ENCODE results near the gene USP9Y. TPM values are rescaled to one million over a fixed set of nuclear protein-coding genes. Genes with fewer than 3 reads are reported as not detected.

Gene USP9Y
- total RNA-seq, 1 donor from 2014 or later = not detected

DNA sequence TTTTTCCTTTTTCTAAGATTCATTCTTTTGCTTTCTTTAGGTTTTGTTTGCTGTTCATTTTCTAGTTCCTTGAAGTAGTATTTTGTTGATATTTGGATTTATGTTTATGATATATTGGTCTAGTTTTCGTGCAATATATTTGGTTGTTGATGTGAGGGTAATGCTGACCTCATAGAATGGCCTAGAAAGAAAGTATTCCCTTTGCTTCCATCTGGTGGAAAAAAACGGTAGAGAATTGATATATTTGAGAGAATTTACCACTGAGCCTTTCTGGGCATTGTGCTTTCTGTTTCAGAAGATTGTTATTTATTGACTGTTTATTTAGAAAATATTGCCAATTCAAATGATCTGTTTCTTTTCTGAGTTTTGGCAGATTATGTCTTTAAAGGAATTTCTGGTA lies 9.4 kb downstream of the USP9Y start:
- Mint-ChIP-seq H3K4me1 (ENCODE audit: low read depth) (no peaks in the 10 kb centered on the region), H3K4me3 (ENCODE audit: low read depth) (no peak overlapping the region), H3K9me3 (ENCODE audit: low read depth) (no peaks in the 10 kb centered on the region), H3K36me3 (ENCODE audit: insufficient read depth) (no peaks in the 10 kb centered on the region), H3K27me3 (no peaks in the 10 kb centered on the region), H3K27ac (no peak overlapping the region)
- TF ChIP-seq, protein P1, sequence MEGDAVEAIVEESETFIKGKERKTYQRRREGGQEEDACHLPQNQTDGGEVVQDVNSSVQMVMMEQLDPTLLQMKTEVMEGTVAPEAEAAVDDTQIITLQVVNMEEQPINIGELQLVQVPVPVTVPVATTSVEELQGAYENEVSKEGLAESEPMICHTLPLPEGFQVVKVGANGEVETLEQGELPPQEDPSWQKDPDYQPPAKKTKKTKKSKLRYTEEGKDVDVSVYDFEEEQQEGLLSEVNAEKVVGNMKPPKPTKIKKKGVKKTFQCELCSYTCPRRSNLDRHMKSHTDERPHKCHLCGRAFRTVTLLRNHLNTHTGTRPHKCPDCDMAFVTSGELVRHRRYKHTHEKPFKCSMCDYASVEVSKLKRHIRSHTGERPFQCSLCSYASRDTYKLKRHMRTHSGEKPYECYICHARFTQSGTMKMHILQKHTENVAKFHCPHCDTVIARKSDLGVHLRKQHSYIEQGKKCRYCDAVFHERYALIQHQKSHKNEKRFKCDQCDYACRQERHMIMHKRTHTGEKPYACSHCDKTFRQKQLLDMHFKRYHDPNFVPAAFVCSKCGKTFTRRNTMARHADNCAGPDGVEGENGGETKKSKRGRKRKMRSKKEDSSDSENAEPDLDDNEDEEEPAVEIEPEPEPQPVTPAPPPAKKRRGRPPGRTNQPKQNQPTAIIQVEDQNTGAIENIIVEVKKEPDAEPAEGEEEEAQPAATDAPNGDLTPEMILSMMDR (IDR thresholded peaks at IDR 0.05; ENCODE audit: unreplicated experiment) = no peak
- DNase-seq (ENCODE audit: low spot score, unreplicated experiment) = no peak

DNA sequence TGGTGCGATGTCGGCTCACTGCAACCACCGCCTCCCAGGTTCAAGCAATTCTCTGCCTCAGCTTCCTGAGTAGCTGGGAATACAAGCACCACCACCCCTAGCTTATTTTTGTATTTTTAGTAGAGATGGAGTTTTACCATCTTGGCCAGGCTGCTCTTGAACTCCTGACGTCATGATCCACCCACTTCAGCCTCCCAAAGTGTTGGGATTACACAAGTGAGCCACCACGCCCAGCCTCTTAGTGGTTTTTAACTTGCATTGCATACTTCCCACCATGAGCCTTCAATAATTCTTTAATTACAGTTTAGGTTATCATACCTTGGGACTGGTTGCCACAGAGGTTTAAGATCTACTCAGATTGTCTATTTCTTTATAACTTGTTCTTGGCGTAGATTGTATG lies 14.3 kb downstream of the USP9Y start:
- Mint-ChIP-seq H3K9me3 (ENCODE audit: low read depth) (no peaks in the 10 kb centered on the region), H3K4me1 (ENCODE audit: low read depth) (no peaks in the 10 kb centered on the region), H3K4me3 (ENCODE audit: low read depth) (no peak overlapping the region), H3K36me3 (ENCODE audit: insufficient read depth) (no peaks in the 10 kb centered on the region), H3K27ac (no peak overlapping the region), H3K27me3 (no peaks in the 10 kb centered on the region)
- no peak for DNase-seq (ENCODE audit: low spot score, unreplicated experiment)
- TF ChIP-seq, protein P1 (IDR thresholded peaks at IDR 0.05; ENCODE audit: unreplicated experiment) = no peak

DNA sequence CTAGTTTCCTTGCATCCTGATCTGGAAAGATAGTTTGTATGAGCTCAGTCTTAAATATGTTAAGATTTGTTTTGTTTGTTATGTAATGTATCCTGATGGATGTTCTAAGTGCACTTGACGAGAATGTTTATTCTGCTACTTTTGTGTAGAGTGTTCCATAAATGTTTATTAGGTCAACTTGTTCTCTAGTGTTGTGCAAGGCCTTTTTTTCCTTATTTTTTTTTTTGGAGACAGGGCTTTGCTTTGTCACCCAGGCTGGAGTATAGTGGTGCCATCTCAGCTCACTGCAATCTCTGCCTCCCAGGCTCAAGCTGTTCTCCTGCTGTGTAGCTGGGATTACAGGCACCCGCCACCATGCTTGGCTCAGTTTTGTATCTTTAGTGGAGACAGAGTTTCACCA lies 28.7 kb downstream of the USP9Y start:
- no peaks in the 10 kb centered on the region for H3K9me3 Mint-ChIP-seq (ENCODE audit: low read depth)
- H3K27me3 Mint-ChIP-seq = no peaks in the 10 kb centered on the region
- no peak overlapping the region for H3K4me3 Mint-ChIP-seq (ENCODE audit: low read depth)
- no peaks in the 10 kb centered on the region for H3K36me3 Mint-ChIP-seq (ENCODE audit: insufficient read depth)
- H3K4me1 Mint-ChIP-seq (ENCODE audit: low read depth) = no peaks in the 10 kb centered on the region
- TF ChIP-seq, protein P1 (IDR thresholded peaks at IDR 0.05; ENCODE audit: unreplicated experiment) = no peak
- no peak overlapping the region for H3K27ac Mint-ChIP-seq
- DNase-seq (ENCODE audit: low spot score, unreplicated experiment) = no peak

DNA sequence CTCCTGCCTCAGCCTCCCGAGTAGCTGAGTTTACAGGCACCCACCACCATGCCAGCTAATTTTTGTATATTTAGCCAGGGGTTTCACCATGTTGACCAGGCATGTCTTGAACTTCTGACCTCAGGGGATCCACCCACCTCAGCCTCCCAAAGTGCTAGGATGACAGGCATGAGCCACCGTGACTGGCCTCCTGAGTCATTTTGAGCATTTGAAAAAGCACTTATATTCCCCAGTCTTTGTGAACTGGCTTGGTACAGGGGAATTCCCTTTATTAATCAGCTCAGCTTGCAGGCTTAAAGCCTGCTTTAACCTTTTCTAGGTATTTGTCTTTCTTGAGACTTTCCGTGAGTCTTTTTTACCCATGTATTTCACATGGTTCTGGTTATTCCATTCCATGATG lies 32.6 kb downstream of the USP9Y start:
- no peaks in the 10 kb centered on the region for H3K36me3 Mint-ChIP-seq (ENCODE audit: insufficient read depth)
- TF ChIP-seq, protein P1 (IDR thresholded peaks at IDR 0.05; ENCODE audit: unreplicated experiment) = no peak
- H3K27ac Mint-ChIP-seq = no peak overlapping the region
- H3K4me1 Mint-ChIP-seq (ENCODE audit: low read depth) = no peaks in the 10 kb centered on the region
- H3K9me3 Mint-ChIP-seq (ENCODE audit: low read depth) = no peaks in the 10 kb centered on the region
- H3K4me3 Mint-ChIP-seq (ENCODE audit: low read depth) = no peak overlapping the region
- DNase-seq (ENCODE audit: low spot score, unreplicated experiment) = no peak
- no peaks in the 10 kb centered on the region for H3K27me3 Mint-ChIP-seq

DNA sequence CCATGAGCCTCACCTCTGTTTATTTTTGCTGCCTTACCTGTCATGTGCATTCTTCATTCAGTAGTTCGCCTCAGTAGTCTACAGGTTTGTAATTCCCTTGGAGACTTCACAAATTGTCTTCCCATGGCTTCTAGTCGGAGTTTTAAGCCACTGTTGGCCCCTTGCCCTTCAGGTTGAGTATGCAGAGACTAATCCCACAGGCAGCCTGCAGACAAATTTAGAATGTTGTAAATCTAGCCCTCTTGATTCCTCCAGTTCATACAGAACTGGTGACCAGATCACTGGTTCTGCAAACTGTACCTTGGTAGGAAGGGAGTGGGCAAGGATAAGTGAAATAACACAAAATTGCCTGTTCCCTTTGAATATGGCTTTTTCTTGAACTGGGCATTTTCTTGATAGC lies 33.0 kb downstream of the USP9Y start:
- no peak overlapping the region for H3K4me3 Mint-ChIP-seq (ENCODE audit: low read depth)
- no peaks in the 10 kb centered on the region for H3K4me1 Mint-ChIP-seq (ENCODE audit: low read depth)
- TF ChIP-seq, protein P1 (IDR thresholded peaks at IDR 0.05; ENCODE audit: unreplicated experiment) = no peak
- H3K36me3 Mint-ChIP-seq (ENCODE audit: insufficient read depth) = no peaks in the 10 kb centered on the region
- H3K27ac Mint-ChIP-seq = no peak overlapping the region
- no peaks in the 10 kb centered on the region for H3K27me3 Mint-ChIP-seq
- no peaks in the 10 kb centered on the region for H3K9me3 Mint-ChIP-seq (ENCODE audit: low read depth)
- no peak for DNase-seq (ENCODE audit: low spot score, unreplicated experiment)

Data from progenitor cell of endocrine pancreas (in vitro differentiated cells).